ENCODE data around the gene C19orf73.
"Not testable (repeated sequence)": the region's sequence is repeated elsewhere in the genome, so short reads cannot be mapped to it uniquely, and the experiment has no call there.

The C19orf73 gene

GRCh38 chr19:49148784-49149651 is 30.1 kb upstream of the C19orf73 start:
- peak; percentile 79 to 93 for DNase-seq (ENCODE audit: low read depth in 2 of 2)

GRCh38 chr19:49148044-49148682 is 29.2 kb upstream of the C19orf73 start:
- DNase-seq (ENCODE audit: low read depth in 2 of 2): no peak

- DNase-seq (ENCODE audit: low read depth in 2 of 2): not testable (repeated sequence)
Observed at GRCh38 chr19:49146408-49146770, 27.4 kb upstream of the C19orf73 start.

GRCh38 chr19:49145573-49146407 is 26.8 kb upstream of the C19orf73 start:
- peak; percentile 74 to 85 for DNase-seq (ENCODE audit: low read depth in 2 of 2)

- DNase-seq (ENCODE audit: low read depth in 2 of 2): peak; percentile 65 to 74
Observed at GRCh38 chr19:49142866-49143335, 24.0 kb upstream of the C19orf73 start.

GRCh38 chr19:49141352-49141751 is 22.4 kb upstream of the C19orf73 start:
- DNase-seq (ENCODE audit: low read depth in 2 of 2): no peak

- DNase-seq (ENCODE audit: low read depth in 2 of 2): no peak
Observed at GRCh38 chr19:49140951-49141350, 22.0 kb upstream of the C19orf73 start.

GRCh38 chr19:49136771-49137171 is 17.8 kb upstream of the C19orf73 start:
- no peak for DNase-seq (ENCODE audit: low read depth in 2 of 2)

GRCh38 chr19:49135686-49136085 is 16.7 kb upstream of the C19orf73 start:
- DNase-seq (ENCODE audit: low read depth in 2 of 2): no peak

- DNase-seq (ENCODE audit: low read depth in 2 of 2): peak in 1 of 2 donors; percentile 55
Observed at GRCh38 chr19:49133621-49134454, 14.9 kb upstream of the C19orf73 start.

GRCh38 chr19:49132974-49133609 is 14.1 kb upstream of the C19orf73 start:
- DNase-seq (ENCODE audit: low read depth in 2 of 2): no peak

- no peak for DNase-seq (ENCODE audit: low read depth in 2 of 2)
Observed at GRCh38 chr19:49130325-49130724, 11.4 kb upstream of the C19orf73 start.

GRCh38 chr19:49129238-49129583 is 10.3 kb upstream of the C19orf73 start:
- DNase-seq (ENCODE audit: low read depth in 2 of 2): no peak

- no peak for DNase-seq (ENCODE audit: low read depth in 2 of 2)
Observed at GRCh38 chr19:49128545-49129237, 9.7 kb upstream of the C19orf73 start.

GRCh38 chr19:49127674-49128544 is 9.0 kb upstream of the C19orf73 start:
- DNase-seq (ENCODE audit: low read depth in 2 of 2): peak; percentile 91 to 95

- not testable (repeated sequence) for DNase-seq (ENCODE audit: low read depth in 2 of 2)
Observed at GRCh38 chr19:49127225-49127624, 8.3 kb upstream of the C19orf73 start.

- DNase-seq (ENCODE audit: low read depth in 2 of 2): no peak
Observed at GRCh38 chr19:49126575-49126974, 7.6 kb upstream of the C19orf73 start.

- DNase-seq (ENCODE audit: low read depth in 2 of 2): no peak
Observed at GRCh38 chr19:49125025-49125731, 6.2 kb upstream of the C19orf73 start.

GRCh38 chr19:49123285-49123684 is 4.3 kb upstream of the C19orf73 start:
- DNase-seq (ENCODE audit: low read depth in 2 of 2): not testable (repeated sequence)

Measured in stimulated activated CD4-positive, alpha-beta T cell treated with anti-CD3 and anti-CD28 coated beads, Interleukin-4, amount 100 ng/mL, for 48 hours (primary cell).